Measurements from ENCODE around the gene MLH1. TPM values are rescaled to one million over a fixed set of nuclear protein-coding genes. Genes with fewer than 3 reads are reported as not detected.

The MLH1 gene
- total RNA-seq, 1 donor from 2014 or later = 40.9 TPM

GRCh38 chr3:37086918-37087317 lies 93.6 kb downstream of the MLH1 start:
- intact Hi-C loops (cut with micrococcal nuclease) = no loop called here

GRCh38 chr3:37087870-37088269 lies 94.6 kb downstream of the MLH1 start:
- intact Hi-C loops (cut with micrococcal nuclease) = no loop called here

GRCh38 chr3:37092484-37092883 lies 99.2 kb downstream of the MLH1 start:
- intact Hi-C loops (cut with micrococcal nuclease) = no loop called here

GRCh38 chr3:37093481-37093880 lies 100.2 kb downstream of the MLH1 start:
- intact Hi-C loops (cut with micrococcal nuclease) = no loop called here

- intact Hi-C loops (cut with micrococcal nuclease) = no loop called here
Measured at GRCh38 chr3:37094636-37095035, 101.3 kb downstream of the MLH1 start.

- intact Hi-C loops (cut with micrococcal nuclease) = no loop called here
Measured at GRCh38 chr3:37096288-37096687, 103.0 kb downstream of the MLH1 start.

GRCh38 chr3:37096975-37097374 lies 103.7 kb downstream of the MLH1 start:
- intact Hi-C loops (cut with micrococcal nuclease) = no loop called here

- intact Hi-C loops (cut with micrococcal nuclease) = no loop called here
Measured at GRCh38 chr3:37097776-37098175, 104.5 kb downstream of the MLH1 start.

- intact Hi-C loops (cut with micrococcal nuclease) = no loop called here
Measured at GRCh38 chr3:37098884-37099283, 105.6 kb downstream of the MLH1 start.

- intact Hi-C loops (cut with micrococcal nuclease) = no loop called here
Measured at GRCh38 chr3:37099469-37099868, 106.2 kb downstream of the MLH1 start.

GRCh38 chr3:37100411-37100810 lies 107.1 kb downstream of the MLH1 start:
- intact Hi-C loops (cut with micrococcal nuclease) = no loop called here

Other genes starting within 250 kb of the MLH1 start
- not detected in 2 replicates for gene DCLK3, start 229.0 kb upstream of the MLH1 start, total RNA-seq
- 53.0 and 59.1 TPM in 2 replicates for gene TRANK1, start 48.5 kb upstream of the MLH1 start, total RNA-seq
- 16.8 and 21.8 TPM in 2 replicates for gene EPM2AIP1, start 387 bp upstream of the MLH1 start, total RNA-seq
- 32.6 and 33.3 TPM in 2 replicates for gene LRRFIP2, start 181.1 kb downstream of the MLH1 start, total RNA-seq
- gene GOLGA4, start 249.8 kb downstream of the MLH1 start, total RNA-seq = 51.3 and 52.7 TPM in 2 replicates